22Rv1 (cell line): ENCODE measurements around the gene LMCD1.

Source experiments
- CTCF ChIP-seq: fragments of 450-650 bp; IDR thresholded peaks from 2 replicates; pipeline ENCODE4 v1.5.1; 2017; ENCODE audit warnings: mild to moderate bottlenecking
- ZFX ChIP-seq: fragments of 450-650 bp; IDR thresholded peaks from 2 replicates; pipeline ENCODE4 v1.6.1; 2017; ENCODE audit warnings: antibody characterized with exemption, borderline replicate concordance

- TF ChIP-seq CTCF (no peak), ZFX (no peak)
Measured at GRCh38 chr3:8503461-8503860, 1.8 kb downstream of the LMCD1 start.
